ENCODE results near the gene RAD51B.

The RAD51B gene

GRCh38 chr14:68395604-68396003, 576.0 kb downstream of the RAD51B start:
- CTCF ChIA-PET = interaction anchor here (0.7 kb wide), 1 partner anchor 27 kb away, joined by 3 read pairs; no protein-coding TSS in a partner anchor
- POLR2A ChIA-PET = no interaction called here
- TF ChIP-seq ZNF155 (tag by site-specific recombination; IDR thresholded peaks at IDR 0.05) = no peak
- TF ChIP-seq PRDM2 (tag by site-specific recombination; IDR thresholded peaks at IDR 0.05; ENCODE audit: borderline replicate concordance) = no peak
- no peak for TF ChIP-seq ZNF211 (tag by site-specific recombination; IDR thresholded peaks at IDR 0.05; ENCODE audit: low read depth)
- no peak for TF ChIP-seq ZNF449 (tag by site-specific recombination; IDR thresholded peaks at IDR 0.05)
- no peak for TF ChIP-seq ZNF18 (tag by site-specific recombination; IDR thresholded peaks at IDR 0.05)
- no peak for TF ChIP-seq ZNF146 (tag by site-specific recombination; IDR thresholded peaks at IDR 0.05)
- no peaks in the 10 kb centered on the region for H3K36me3 ChIP-seq (ENCODE audit: control insufficient read depth in 2 of 2, insufficient read depth in 1 of 2, low read length in 2 of 2)
- H3K9me3 ChIP-seq (ENCODE audit: control insufficient read depth, insufficient read depth, low read depth, low read length) = no peaks in the 10 kb centered on the region
- H3K27ac ChIP-seq (ENCODE audit: extremely low read depth, low read depth, low read length) = no peak overlapping the region
- H3K4me1 ChIP-seq (ENCODE audit: control insufficient read depth, insufficient read depth, low read length) = peaks cover 13% of the 10 kb centered on the region
- H3K4me3 ChIP-seq (ENCODE audit: low read depth, low read length) = no peak overlapping the region

GRCh38 chr14:68396461-68396860, 576.9 kb downstream of the RAD51B start:
- no peak overlapping the region for H3K4me3 ChIP-seq (ENCODE audit: low read depth, low read length)
- no peaks in the 10 kb centered on the region for H3K9me3 ChIP-seq (ENCODE audit: control insufficient read depth, insufficient read depth, low read depth, low read length)
- ChIA-PET POLR2A (no interaction called here), CTCF (no interaction called here)
- no peaks in the 10 kb centered on the region for H3K36me3 ChIP-seq (ENCODE audit: control insufficient read depth in 2 of 2, insufficient read depth in 1 of 2, low read length in 2 of 2)
- peaks cover 13% of the 10 kb centered on the region for H3K4me1 ChIP-seq (ENCODE audit: control insufficient read depth, insufficient read depth, low read length)
- no peak overlapping the region for H3K27ac ChIP-seq (ENCODE audit: extremely low read depth, low read depth, low read length)
- TF ChIP-seq BCL11A (tag by site-specific recombination; IDR thresholded peaks at IDR 0.05; ENCODE audit: low read depth) (no peak), ZNF843 (tag by site-specific recombination; IDR thresholded peaks at IDR 0.05) (no peak), RBAK (tag by site-specific recombination; IDR thresholded peaks at IDR 0.05) (no peak), ZNF121 (tag by site-specific recombination; IDR thresholded peaks at IDR 0.05) (no peak), ZNF341 (tag by site-specific recombination; IDR thresholded peaks at IDR 0.05; ENCODE audit: low read depth) (no peak), ZNF423 (tag by site-specific recombination; IDR thresholded peaks at IDR 0.05) (no peak), ZNF2 (tag by site-specific recombination; IDR thresholded peaks at IDR 0.05) (no peak), ZNF785 (tag by site-specific recombination; IDR thresholded peaks at IDR 0.05) (no peak), KLF17 (tag by site-specific recombination; IDR thresholded peaks at IDR 0.05) (no peak), ZBTB48 (tag by site-specific recombination; IDR thresholded peaks at IDR 0.05) (no peak), PRDM6 (tag by site-specific recombination; IDR thresholded peaks at IDR 0.05) (no peak), MEIS1 (CRISPR knock-in tag; IDR thresholded peaks at IDR 0.05; ENCODE audit: borderline replicate concordance) (no peak), KLF9 (tag by site-specific recombination; IDR thresholded peaks at IDR 0.05; ENCODE audit: low read depth) (no peak), ZNF521 (tag by site-specific recombination; IDR thresholded peaks at IDR 0.05) (no peak), ZNF157 (tag by site-specific recombination; IDR thresholded peaks at IDR 0.05) (no peak), ZNF175 (tag by site-specific recombination; IDR thresholded peaks at IDR 0.05) (no peak), ZNF114 (tag by site-specific recombination; IDR thresholded peaks at IDR 0.05) (no peak)

Data from HEK293 (cell line).